Ovary (tissue), 9 donors: ENCODE results near the gene SSC4D. TPM values are rescaled to one million over a fixed set of nuclear protein-coding genes. Genes with fewer than 3 reads are reported as not detected.
"Not testable (repeated sequence)": the region's sequence is repeated elsewhere in the genome, so short reads cannot be mapped to it uniquely, and the experiment has no call there.

Experiments
- DNase-seq, 5 donors: peaks; one replicate each; pipeline ENCODE4 v3.0.0-alpha.2; 2019 to 2020
- H3K27ac ChIP-seq, 2 donors: fragments of 200-600 bp; one replicate each; pipeline versions ENCODE4 v1.5.1 to v1.8.0; 2019 to 2022
- H3K27me3 ChIP-seq: fragments of 200-600 bp; one replicate; pipeline ENCODE4 v1.8.0; 2022
- H3K36me3 ChIP-seq: fragments of 200-600 bp; sonication (generic); one replicate; pipeline ENCODE4 v1.5.1; 2019
- H3K4me1 ChIP-seq: one replicate; pipeline ENCODE4 v1.8.1; 2013; ENCODE audit warnings: mild to moderate bottlenecking, moderate library complexity; ENCODE audit not compliant: insufficient read depth
- H3K4me3 ChIP-seq: fragments of 200-600 bp; sonication (generic); one replicate; pipeline ENCODE4 v1.5.1; 2017
- H3K9me3 ChIP-seq, 2 donors: fragments of 200-600 bp in 1 of 2; sonication (generic) in 1 of 2; one replicate each; pipeline versions ENCODE4 v1.5.1 to v1.8.1; 2013 to 2019; ENCODE audit warnings: mild to moderate bottlenecking in 1 of 2, moderate library complexity in 1 of 2
- CTCF ChIP-seq, 3 donors: fragments of 450-650 bp in 2 of 3; fragments of 200-600 bp in 1 of 3; IDR thresholded peaks; one replicate each; pipeline versions ENCODE4 v1.5.1 to v1.8.0; 2016 to 2022; ENCODE audit warnings: antibody characterized with exemption in 3 of 3, mild to moderate bottlenecking in 1 of 3
- EP300 ChIP-seq: sonication (generic); formaldehyde crosslinking; IDR thresholded peaks from one replicate; pipeline ENCODE4 v1.6.1; 2017; ENCODE audit warnings: antibody characterized with exemption
- POLR2A ChIP-seq: fragments of 450-650 bp; IDR thresholded peaks from one replicate; pipeline ENCODE4 v1.6.1; 2017; ENCODE audit warnings: antibody characterized with exemption, mild to moderate bottlenecking, moderate library complexity
- WGBS, 3 donors: extraction: QIAGEN DNeasy Blood & Tissue Kit in 1 of 3; methylation state at CpG; one replicate each; pipeline versions ENCODE4 v1.1.5 to v1.1.7; 2013 to 2017; 5-methylcytosine and 5-hydroxymethylcytosine counted together
- intact Hi-C, 4 donors: fragments of 100-400 bp; cut with DNase I; formaldehyde crosslinking; loops; one replicate each; pipeline versions ENCODE4 v1.11.0 to v1.15.1; 2022 to 2023
- polyA plus RNA-seq, 2 donors: library from polyadenylated mRNA; stranded (reverse); fragments of 200-250 nt in 1 of 2; fragments of 350-450 nt in 1 of 2; fragmentation: Illumina TruSeq in 1 of 2; extraction: RNeasy Lipid Tissue Mini Kit (QIAGEN cat#74804) in 1 of 2; gene quantifications; one replicate each; pipeline ENCODE4 v1.2.3, GENCODE V29; 2013 to 2014
- total RNA-seq, 7 donors: library from RNA; depleted of rRNA in 2 of 7; stranded (reverse); fragments of >200 nt in 2 of 7; fragmentation: NEBNext Ultra II Directional in 3 of 7; extraction: Animal tissue kit (Norgen Biotek cat#: 25700) in 3 of 7; gene quantifications; one replicate each; pipeline versions ENCODE4 v1.1.0 to v1.2.4, GENCODE V29; 2016 to 2023
- donor health status: DM: no; HTN: no; CAD: no; lungs with moderate emphysema.
- donor health status: DM: no; HTN: no; CAD: no.
- donor health status: Bipolar disorder and iron deficiency.
- donor health status: DM: yes; HTN: yes; CAD: no.
- donor health status: DM: no; HTN: no; CAD: no.
- donor health status: DM: yes; HTN: yes; CAD: no.

SSC4D gene
- total and polyA plus RNA-seq, 9 donors: 0.48 to 2.6 (median 1.0) TPM

DNA sequence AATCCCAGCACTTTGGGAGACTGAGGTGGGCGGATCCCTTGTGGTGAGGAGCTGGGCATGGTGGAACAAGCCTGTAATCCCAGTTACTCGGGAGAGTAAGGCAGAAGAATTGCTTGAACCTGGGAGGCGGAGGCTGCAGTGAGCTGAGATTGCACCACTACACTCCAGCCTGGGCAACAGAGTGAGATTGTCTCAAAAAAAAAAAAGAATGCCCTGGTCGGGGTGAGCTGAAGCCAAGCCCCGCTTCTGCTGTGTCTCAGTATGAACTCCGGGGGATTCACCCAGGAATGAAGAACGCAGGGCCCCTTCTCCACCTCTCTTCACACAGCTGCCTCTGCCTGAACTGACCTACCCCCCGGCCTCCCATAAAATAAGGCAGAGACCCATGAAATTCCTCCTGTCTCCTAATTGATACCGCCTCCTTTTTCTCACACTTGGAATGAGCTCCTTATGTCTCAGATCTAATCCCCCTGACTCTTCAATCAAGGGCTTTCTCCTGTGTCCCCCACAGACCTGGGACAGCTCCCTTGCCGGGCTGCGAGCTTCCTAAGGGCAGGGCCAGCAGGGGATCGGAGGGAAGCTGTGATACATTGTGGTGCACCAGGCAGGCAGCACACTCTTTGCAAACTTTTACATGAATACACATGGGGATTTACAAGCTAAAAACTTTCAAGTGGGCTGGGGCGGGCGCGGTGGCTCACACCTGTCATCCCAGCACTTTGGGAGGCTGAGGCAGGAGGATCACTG lies 14.3 kb upstream of the SSC4D start:
- intact Hi-C loops: no loop called here
- Histone ChIP-seq H3K4me1 (no peaks in the 10 kb centered on the region), H3K9me3 (no peaks in the 10 kb centered on the region), H3K4me3 (no peak overlapping the region), H3K36me3 (no peaks in the 10 kb centered on the region), H3K27me3 (no peaks in the 10 kb centered on the region), H3K27ac (no peak overlapping the region)
- TF ChIP-seq CTCF (IDR thresholded peaks at IDR 0.05) (no peak), EP300 (no peak), POLR2A (no peak)
- 32 to 40% (median 36%) methylated on average over 15 of the region's 15 CpGs for WGBS, 3 donors
- no peak for DNase-seq

- DNase-seq, H3K27ac ChIP-seq, intact Hi-C loops, H3K27me3 ChIP-seq, H3K36me3 ChIP-seq, H3K9me3 ChIP-seq, H3K4me3 ChIP-seq, H3K4me1 ChIP-seq: not testable (repeated sequence)
- 84 to 90% (median 86%) methylated on average over 6 of the region's 6 CpGs for WGBS, 3 donors
These were observed 11.6 kb upstream of the SSC4D start for GRCh38 chr7:76421097-76421496.

DNA sequence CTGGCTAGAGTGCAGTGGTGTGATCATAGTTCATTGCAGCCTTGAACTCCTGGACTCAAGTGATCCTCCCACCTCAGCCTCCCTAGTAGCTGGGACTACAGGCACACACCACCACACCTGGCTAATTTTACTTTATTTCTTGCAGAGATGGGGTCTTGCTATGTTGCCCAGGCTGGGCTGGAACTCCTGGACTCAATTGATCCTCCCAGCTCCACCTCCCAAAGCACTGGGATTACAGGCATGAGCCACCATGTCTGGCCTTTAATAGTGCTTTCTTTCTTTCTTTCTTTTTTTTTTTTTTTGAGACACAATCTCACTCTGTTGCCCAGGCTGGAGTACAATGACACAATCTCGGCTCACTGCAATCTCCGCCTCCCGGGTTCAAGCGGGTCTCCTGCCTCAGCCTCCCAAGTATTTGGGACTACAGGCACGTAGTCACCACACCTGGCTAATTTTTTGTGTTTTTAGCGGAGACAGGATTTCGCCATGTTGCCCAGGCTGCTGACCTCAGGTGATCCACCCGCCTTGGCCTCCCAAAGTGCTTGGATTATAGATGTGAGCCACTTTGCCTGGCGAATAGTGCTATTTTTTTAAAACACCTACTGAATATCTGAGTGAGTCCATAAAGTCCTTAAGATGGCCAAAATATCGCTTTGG lies 8.3 kb upstream of the SSC4D start:
- H3K36me3 ChIP-seq, DNase-seq, H3K27ac ChIP-seq, H3K4me3 ChIP-seq, H3K27me3 ChIP-seq, H3K4me1 ChIP-seq, H3K9me3 ChIP-seq: not testable (repeated sequence)
- intact Hi-C loops: loop anchor here in 1 of 4 donors (10.0 kb wide), 1 partner anchor 63 kb away; the partner anchor contains the start of gene YWHAG
- WGBS, 3 donors: 94 to 96% (median 95%) methylated on average over 10 of the region's 10 CpGs

GRCh38 chr7:76412249-76412648 lies 2.8 kb upstream of the SSC4D start:
- Histone ChIP-seq H3K27me3 (no peaks in the 10 kb centered on the region), H3K27ac (no peak overlapping the region), H3K4me1 (no peaks in the 10 kb centered on the region), H3K4me3 (no peak overlapping the region), H3K9me3 (no peaks in the 10 kb centered on the region), H3K36me3 (no peaks in the 10 kb centered on the region)
- 65 to 81% (median 80%) methylated on average over 5 of the region's 5 CpGs for WGBS, 3 donors
- intact Hi-C loops: loop anchor here in 1 of 4 donors (10.0 kb wide), 1 partner anchor 57 kb away; the partner anchor contains the start of gene YWHAG
- TF ChIP-seq CTCF (IDR thresholded peaks at IDR 0.05) (no peak), EP300 (no peak), POLR2A (no peak)
- DNase-seq: no peak

- H3K27ac ChIP-seq: no peak overlapping the region
- DNase-seq: no peak
- 85 to 93% (median 89%) methylated on average over 1 of the region's 1 CpG for WGBS, 3 donors
- no peaks in the 10 kb centered on the region for H3K9me3 ChIP-seq
- intact Hi-C loops: loop anchor here in 1 of 4 donors (10.0 kb wide), 1 partner anchor 57 kb away; the partner anchor contains the start of gene YWHAG
- no peaks in the 10 kb centered on the region for H3K36me3 ChIP-seq
- no peak overlapping the region for H3K4me3 ChIP-seq
- H3K4me1 ChIP-seq: no peaks in the 10 kb centered on the region
- H3K27me3 ChIP-seq: no peaks in the 10 kb centered on the region
- TF ChIP-seq CTCF (IDR thresholded peaks at IDR 0.05): no peak
- no peak for TF ChIP-seq EP300
- TF ChIP-seq POLR2A: no peak
These were observed 2.1 kb upstream of the SSC4D start for GRCh38 chr7:76411626-76412025.
